H9 (cell line): Measurements from ENCODE around the gene SLC25A26. TPM values are rescaled to one million over a fixed set of nuclear protein-coding genes. Genes with fewer than 3 reads are reported as not detected.

Experiments used
- DNase-seq: peaks from one replicate; pipeline ENCODE4 v3.0.0-alpha.2; 2017
- H2AFZ ChIP-seq: one replicate; pipeline ENCODE4 v1.6.1; 2013; ENCODE audit warnings: mild to moderate bottlenecking, low read length, control low read depth, moderate library complexity
- H2AK5ac ChIP-seq: 2 replicates; pipeline ENCODE4 v1.6.1; 2013; ENCODE audit warnings: low read length, control low read depth, mixed read lengths; ENCODE audit not compliant: insufficient read length
- H2BK120ac ChIP-seq: one replicate; pipeline ENCODE4 v1.6.1; 2013; ENCODE audit warnings: low read depth, mild to moderate bottlenecking, low read length, control low read depth, inconsistent platforms; ENCODE audit not compliant: poor library complexity, severe bottlenecking
- H2BK12ac ChIP-seq: 2 replicates; pipeline ENCODE4 v1.6.1; 2013; ENCODE audit warnings: low read length, control low read depth, mixed read lengths, low read depth; ENCODE audit not compliant: insufficient read length
- H2BK15ac ChIP-seq: 2 replicates; pipeline ENCODE4 v1.6.1; 2013; ENCODE audit warnings: low read depth, low read length, control low read depth
- H2BK20ac ChIP-seq: one replicate; pipeline ENCODE4 v1.6.1; 2013; ENCODE audit warnings: low read depth, mild to moderate bottlenecking, low read length, control low read depth, inconsistent platforms; ENCODE audit not compliant: poor library complexity, severe bottlenecking
- H2BK5ac ChIP-seq: 2 replicates; pipeline ENCODE4 v1.6.1; 2013; ENCODE audit warnings: low read length, control low read depth, mixed read lengths; ENCODE audit not compliant: insufficient read length
- H3K14ac ChIP-seq: 2 replicates; pipeline ENCODE4 v1.6.1; 2013; ENCODE audit warnings: low read length, control low read depth; ENCODE audit not compliant: insufficient read depth
- H3K18ac ChIP-seq: 2 replicates; pipeline ENCODE4 v1.6.1; 2013; ENCODE audit warnings: low read depth, mild to moderate bottlenecking, mixed read lengths, low read length, control low read depth; ENCODE audit not compliant: insufficient read length
- H3K23ac ChIP-seq: 2 replicates; pipeline ENCODE4 v1.6.1; 2013; ENCODE audit warnings: low read length, control low read depth, mixed read lengths, low read depth; ENCODE audit not compliant: insufficient read length
- H3K23me2 ChIP-seq: 2 replicates; pipeline ENCODE4 v1.6.1; 2013; ENCODE audit warnings: low read depth, mild to moderate bottlenecking, mixed read lengths, low read length, control low read depth; ENCODE audit not compliant: insufficient read length, poor library complexity, severe bottlenecking
- H3K27ac ChIP-seq: 2 replicates; pipeline ENCODE4 v1.5.1; 2013; ENCODE audit warnings: low read length, control low read depth, mixed read lengths, low read depth; ENCODE audit not compliant: insufficient read length
- H3K27me3 ChIP-seq: 2 replicates; pipeline ENCODE4 v1.6.1; 2013; ENCODE audit warnings: low read length, control low read depth, inconsistent platforms; ENCODE audit not compliant: insufficient read depth
- H3K4ac ChIP-seq: 2 replicates; pipeline ENCODE4 v1.6.1; 2013; ENCODE audit warnings: low read depth, mild to moderate bottlenecking, control low read depth, inconsistent platforms, low read length, moderate library complexity
- H3K4me1 ChIP-seq: 2 replicates; pipeline ENCODE4 v1.6.1; 2013; ENCODE audit warnings: low read length, control low read depth, inconsistent platforms; ENCODE audit not compliant: insufficient read depth
- H3K4me2 ChIP-seq: 2 replicates; pipeline ENCODE4 v1.6.1; 2013; ENCODE audit warnings: low read length, control low read depth, mixed read lengths; ENCODE audit not compliant: insufficient read length, insufficient read depth
- H3K56ac ChIP-seq: 2 replicates; pipeline ENCODE4 v1.6.1; 2013; ENCODE audit warnings: low read depth, mild to moderate bottlenecking, mixed read lengths, low read length, control low read depth; ENCODE audit not compliant: insufficient read length
- H3K79me1 ChIP-seq: 2 replicates; pipeline ENCODE4 v1.6.1; 2013; ENCODE audit warnings: low read depth, mild to moderate bottlenecking, moderate library complexity, low read length, control low read depth, inconsistent platforms; ENCODE audit not compliant: insufficient read depth, poor library complexity, severe bottlenecking
- H3K79me2 ChIP-seq: 2 replicates; pipeline ENCODE4 v1.6.1; 2013; ENCODE audit warnings: low read length, control low read depth, inconsistent platforms; ENCODE audit not compliant: insufficient read depth
- H3K9ac ChIP-seq: 2 replicates; pipeline ENCODE4 v1.6.1; 2013; ENCODE audit warnings: low read length, control low read depth, mixed read lengths; ENCODE audit not compliant: insufficient read length; ENCODE audit errors: extremely low read depth
- H3K9me3 ChIP-seq: one replicate; pipeline ENCODE4 v1.6.1; 2013; ENCODE audit warnings: low read depth, low read length, inconsistent platforms; ENCODE audit not compliant: control insufficient read depth
- H3T11ph ChIP-seq: one replicate; pipeline ENCODE4 v1.6.1; 2013; ENCODE audit warnings: mild to moderate bottlenecking, low read length, control low read depth, inconsistent platforms
- H4K20me1 ChIP-seq: one replicate; pipeline ENCODE4 v1.6.1; 2013; ENCODE audit not compliant: control insufficient read depth, insufficient read length, insufficient read depth
- H4K5ac ChIP-seq: 2 replicates; pipeline ENCODE4 v1.6.1; 2013; ENCODE audit warnings: low read depth, mild to moderate bottlenecking, mixed read lengths, low read length, control low read depth; ENCODE audit not compliant: insufficient read length
- H4K8ac ChIP-seq: replicated peaks from 2 replicates; pipeline ENCODE4 v1.6.1; 2013; ENCODE audit warnings: low read length, control low read depth, mixed read lengths, low read depth; ENCODE audit not compliant: insufficient read length
- H4K91ac ChIP-seq: 2 replicates; pipeline ENCODE4 v1.6.1; 2013; ENCODE audit warnings: low read depth, mild to moderate bottlenecking, moderate library complexity, mixed read lengths, low read length, control low read depth; ENCODE audit not compliant: insufficient read length
- H3K27ac Mint-ChIP-seq, 3 experiments: 2 replicates in 2 of 3; 3 replicates in 1 of 3; pipeline ENCODE4 v1.8.0; 2020 to 2021; ENCODE audit warnings: mixed read lengths in 3 of 3, mild to moderate bottlenecking in 1 of 3, moderate library complexity in 1 of 3
- H3K27me3 Mint-ChIP-seq: 2 replicates; pipeline ENCODE4 v1.8.0; 2021; ENCODE audit warnings: low read depth, mild to moderate bottlenecking, moderate library complexity, mixed read lengths
- H3K36me3 Mint-ChIP-seq, 3 experiments: 2 replicates in 2 of 3; 3 replicates in 1 of 3; pipeline ENCODE4 v1.8.0; 2020 to 2021; ENCODE audit warnings: low read depth in 3 of 3, mixed read lengths in 3 of 3; ENCODE audit not compliant: insufficient read depth in 1 of 3
- H3K4me1 Mint-ChIP-seq, 2 experiments: 2 replicates each; pipeline ENCODE4 v1.8.0; 2020; ENCODE audit warnings: mixed read lengths in 2 of 2
- H3K4me3 Mint-ChIP-seq, 2 experiments: 2 replicates in 1 of 2; 3 replicates in 1 of 2; pipeline ENCODE4 v1.8.0; 2020 to 2021; ENCODE audit warnings: mild to moderate bottlenecking in 2 of 2, mixed read lengths in 2 of 2, moderate library complexity in 1 of 2
- H3K9me3 Mint-ChIP-seq, 2 experiments: 2 replicates in 1 of 2; 3 replicates in 1 of 2; pipeline ENCODE4 v1.8.0; 2020; ENCODE audit warnings: mild to moderate bottlenecking in 2 of 2, mixed read lengths in 2 of 2, moderate library complexity in 1 of 2
- CTCF ChIP-seq: fragments of 200-600 bp; sonication (generic); conservative IDR thresholded peaks from 3 replicates; pipeline ENCODE4 v1.8.0; 2021; ENCODE audit warnings: antibody characterized with exemption, mild to moderate bottlenecking
- WGBS: extraction: QIAGEN DNeasy Blood & Tissue Kit; methylation state at CpG from one replicate; pipeline ENCODE4 v1.1.7; 2013; ENCODE audit warnings: missing lambda C conversion rate, low lambda C conversion rate, mixed read lengths; ENCODE audit not compliant: insufficient read length; ENCODE audit errors: extremely low coverage; 5-methylcytosine and 5-hydroxymethylcytosine counted together
- total RNA-seq: library from RNA; stranded (reverse); gene quantifications from 2 replicates; pipeline ENCODE4 v1.2.1, GENCODE V29; 2021

Gene SLC25A26
- total RNA-seq, 1 experiment from 2014 or later = 30.2 TPM

- Histone ChIP-seq H3K4ac (no peak overlapping the region), H3K18ac (no peak overlapping the region), H3K9me3 (no peaks in the 10 kb centered on the region), H3K79me1 (no peaks in the 10 kb centered on the region), H2BK12ac (no peak overlapping the region), H4K20me1 (no peaks in the 10 kb centered on the region), H2AFZ (no peak overlapping the region), H3K56ac (no peak overlapping the region), H3K23ac (no peak overlapping the region), H3K4me2 (no peak overlapping the region), H3K27me3 (no peaks in the 10 kb centered on the region), H2AK5ac (no peak overlapping the region), H3K27ac (no peak overlapping the region), H3K4me1 (no peaks in the 10 kb centered on the region), H3K14ac (no peak overlapping the region), H2BK15ac (no peak overlapping the region), H4K91ac (no peak overlapping the region), H3K23me2 (no peaks in the 10 kb centered on the region), H4K5ac (no peak overlapping the region), H2BK20ac (no peak overlapping the region), H4K8ac (no peak overlapping the region), H2BK5ac (no peak overlapping the region), H3K79me2 (no peaks in the 10 kb centered on the region), H3T11ph (no peak overlapping the region), H3K9ac (no peak overlapping the region), H2BK120ac (no peak overlapping the region)
- peak; percentile 39 for DNase-seq
- Mint-ChIP-seq H3K27me3 (no peaks in the 10 kb centered on the region), H3K36me3 (no peaks in the 10 kb centered on the region), H3K27ac (no peak overlapping the region), H3K9me3 (no peaks in the 10 kb centered on the region), H3K4me1 (peaks cover 3 to 6% of the 10 kb centered on the region in 2 experiments; a peak in 3 of 4 replicates), H3K4me3 (no peak overlapping the region)
- no peak for TF ChIP-seq CTCF
- no CpG with 5 or more reads among the region's 7 CpGs for WGBS
Observed at GRCh38 chr3:66206806-66207205, 14.0 kb upstream of the SLC25A26 start.
